Myocyte (in vitro differentiated cells): ENCODE data around the gene MOV10. TPM values are rescaled to one million over a fixed set of nuclear protein-coding genes. Genes with fewer than 3 reads are reported as not detected.

ENCODE experiments used
- DNase-seq: peaks from one replicate; pipeline ENCODE4 v3.0.0-alpha.2; 2012; ENCODE audit warnings: low read depth
- total RNA-seq: library from RNA; depleted of rRNA; stranded (reverse); fragments of >200 nt; gene quantifications from 2 replicates; pipeline ENCODE4 v1.2.3, GENCODE V29; 2014

The MOV10 gene
- total RNA-seq, 1 donor from 2014 or later = 15.0 TPM

- DNase-seq = peak; percentile 55
Measured at GRCh38 chr1:112673592-112674439, 643 bp upstream of the MOV10 start.

DNA sequence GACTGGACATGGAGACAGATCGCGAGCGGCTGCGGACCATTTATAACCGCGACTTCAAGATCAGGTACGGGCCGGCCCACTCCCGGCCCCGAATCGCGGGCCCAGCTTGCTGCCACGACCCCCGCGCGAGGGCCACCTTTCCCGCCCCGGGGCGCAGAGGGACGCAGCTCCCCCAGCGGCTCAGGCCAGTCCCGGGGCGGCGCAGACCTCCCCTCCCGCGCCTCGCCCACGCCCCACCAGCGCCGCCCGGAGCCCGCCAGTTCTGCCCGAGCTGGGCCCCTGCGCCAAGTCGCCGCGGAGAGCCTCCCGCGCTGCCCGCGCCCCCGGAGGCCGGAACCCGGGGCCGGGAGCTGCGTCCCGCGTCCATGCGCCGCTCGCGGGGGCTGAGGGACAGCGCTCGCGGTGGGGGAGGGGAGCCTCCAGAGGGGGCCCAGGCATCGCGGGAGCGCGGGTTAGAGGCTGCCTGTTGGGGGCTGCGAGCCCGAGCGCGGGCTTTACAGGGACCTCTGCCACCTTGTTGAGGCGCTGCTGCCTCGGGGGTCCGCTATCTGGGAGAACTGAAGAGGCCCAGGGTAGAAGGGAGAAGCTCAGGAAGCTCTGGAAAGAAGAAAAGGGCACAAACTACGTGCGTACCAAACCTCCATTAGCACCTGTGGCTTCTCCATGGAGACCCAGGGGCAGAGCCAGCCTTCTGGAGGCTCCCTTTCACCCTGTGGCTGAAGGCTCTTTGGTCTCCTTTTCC lies 698 bp downstream of the MOV10 start:
- DNase-seq = peak; percentile 52

DNA sequence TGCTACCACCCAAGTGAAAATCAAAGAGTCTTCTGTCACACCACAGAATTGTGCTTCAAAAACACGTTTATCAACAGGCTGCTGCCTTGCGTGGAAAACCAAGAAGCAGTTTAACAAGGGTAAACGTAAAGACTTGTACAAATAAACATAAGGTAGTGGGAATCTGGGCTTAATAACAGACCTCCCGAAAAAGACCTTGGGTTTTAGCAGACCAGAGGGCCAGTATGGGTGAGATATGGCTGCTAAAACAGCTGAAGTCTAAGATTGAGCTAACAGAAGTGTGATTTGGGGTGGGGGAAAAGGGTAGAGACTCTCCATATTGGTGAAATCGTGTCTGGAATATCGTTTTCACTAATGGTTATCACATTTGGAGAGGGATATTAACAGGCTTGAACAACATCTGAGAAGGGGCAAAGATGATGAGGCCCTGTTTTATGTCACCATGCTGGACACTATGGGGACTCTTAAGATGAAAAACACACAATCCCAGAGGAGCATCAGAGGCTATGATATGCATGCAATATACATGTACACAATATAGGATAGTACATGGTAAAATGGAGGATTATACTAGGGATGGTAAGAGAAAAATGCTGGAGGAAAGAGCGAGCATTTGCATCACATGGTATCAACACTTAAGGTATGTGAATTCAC lies 1.4 kb downstream of the MOV10 start:
- DNase-seq = no peak

- no peak for DNase-seq
Measured at GRCh38 chr1:112676543-112676942, 2.1 kb downstream of the MOV10 start.

DNA sequence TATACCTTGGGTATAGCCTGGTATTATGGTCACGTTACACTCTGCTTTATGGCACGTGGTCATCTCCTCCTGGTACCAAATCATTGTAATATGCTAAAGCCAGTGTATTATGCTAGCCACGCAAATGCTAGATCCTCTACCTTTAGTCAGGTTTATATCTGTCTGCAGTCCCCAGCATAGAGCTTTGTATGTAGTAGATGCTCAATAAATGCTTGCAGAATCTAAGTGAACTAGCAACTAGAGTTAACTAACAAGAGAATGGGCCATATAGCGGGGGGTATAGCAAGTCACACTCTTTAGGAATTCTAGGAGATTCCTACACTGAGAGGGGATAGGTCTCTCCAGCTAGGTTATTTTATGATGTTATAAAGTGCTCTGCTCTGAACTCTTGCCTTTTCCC lies 3.0 kb downstream of the MOV10 start:
- no peak for DNase-seq

GRCh38 chr1:112678605-112679004 lies 4.1 kb downstream of the MOV10 start:
- DNase-seq = no peak

- DNase-seq = no peak
Measured at GRCh38 chr1:112685913-112686312, 11.5 kb downstream of the MOV10 start.

- DNase-seq = peak; percentile 62
Measured at GRCh38 chr1:112686417-112686816, 12.0 kb downstream of the MOV10 start.

GRCh38 chr1:112686835-112687234 lies 12.4 kb downstream of the MOV10 start:
- peak; percentile 22 for DNase-seq

GRCh38 chr1:112687361-112687760 lies 12.9 kb downstream of the MOV10 start:
- no peak for DNase-seq

GRCh38 chr1:112687785-112688496 lies 13.5 kb downstream of the MOV10 start:
- no peak for DNase-seq

GRCh38 chr1:112688781-112689193 lies 14.3 kb downstream of the MOV10 start:
- peak; percentile 40 for DNase-seq

GRCh38 chr1:112689196-112689841 lies 14.9 kb downstream of the MOV10 start:
- DNase-seq = no peak

DNA sequence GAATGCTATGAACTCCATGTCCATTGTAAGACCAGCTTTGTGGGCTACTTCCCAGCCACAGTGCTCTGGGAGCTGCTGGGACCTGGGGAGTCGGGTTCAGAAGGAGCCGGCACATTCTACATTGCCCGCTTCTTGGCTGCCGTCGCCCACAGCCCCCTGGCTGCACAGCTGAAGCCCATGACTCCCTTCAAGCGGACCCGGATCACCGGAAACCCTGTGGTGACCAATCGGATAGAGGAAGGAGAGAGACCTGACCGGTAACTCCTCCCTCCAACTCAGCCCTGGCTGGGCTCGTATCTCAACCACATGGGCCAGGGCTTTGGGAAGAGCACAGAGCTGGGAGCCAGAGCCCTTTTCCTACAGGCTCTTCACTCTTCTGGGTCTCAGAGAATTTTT lies 15.4 kb downstream of the MOV10 start:
- no peak for DNase-seq

DNA sequence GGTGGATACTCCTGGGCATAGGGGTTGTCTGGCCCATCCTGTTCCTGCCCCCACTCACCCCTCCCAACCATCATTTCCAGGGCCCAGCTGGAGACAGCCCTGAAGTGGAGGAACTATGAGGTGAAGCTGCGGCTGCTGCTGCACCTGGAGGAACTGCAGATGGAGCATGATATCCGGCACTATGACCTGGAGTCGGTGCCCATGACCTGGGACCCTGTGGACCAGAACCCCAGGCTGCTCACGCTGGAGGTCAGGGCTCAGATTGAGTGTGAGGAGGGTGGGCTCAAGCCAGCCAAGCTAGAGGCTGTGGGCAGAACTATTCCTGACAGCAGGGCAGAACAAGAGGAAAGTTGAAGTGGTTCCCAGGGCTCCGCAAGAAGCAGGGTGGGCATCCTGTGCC lies 18.2 kb downstream of the MOV10 start:
- DNase-seq = no peak

DNA sequence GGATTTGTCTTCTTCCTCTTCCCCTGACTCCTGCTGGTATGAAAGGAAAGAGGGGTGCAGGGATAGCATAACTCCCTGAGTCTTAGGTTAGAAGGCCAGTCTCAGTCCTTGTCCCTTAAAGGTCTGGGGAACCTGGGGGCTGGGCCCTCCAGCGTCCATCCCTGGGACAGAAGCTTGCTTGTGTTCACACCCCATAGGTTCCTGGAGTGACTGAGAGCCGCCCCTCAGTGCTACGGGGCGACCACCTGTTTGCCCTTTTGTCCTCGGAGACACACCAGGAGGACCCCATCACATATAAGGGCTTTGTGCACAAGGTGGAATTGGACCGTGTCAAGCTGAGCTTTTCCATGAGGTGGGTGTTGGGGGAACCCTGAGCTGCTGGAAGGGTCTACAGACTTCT lies 19.4 kb downstream of the MOV10 start:
- no peak for DNase-seq

- DNase-seq = peak; percentile 80
Measured at GRCh38 chr1:112694363-112694929, 20.0 kb downstream of the MOV10 start.

GRCh38 chr1:112695276-112695675 lies 20.8 kb downstream of the MOV10 start:
- DNase-seq = no peak

- DNase-seq = peak; percentile 30
Measured at GRCh38 chr1:112696578-112697314, 22.3 kb downstream of the MOV10 start.

DNA sequence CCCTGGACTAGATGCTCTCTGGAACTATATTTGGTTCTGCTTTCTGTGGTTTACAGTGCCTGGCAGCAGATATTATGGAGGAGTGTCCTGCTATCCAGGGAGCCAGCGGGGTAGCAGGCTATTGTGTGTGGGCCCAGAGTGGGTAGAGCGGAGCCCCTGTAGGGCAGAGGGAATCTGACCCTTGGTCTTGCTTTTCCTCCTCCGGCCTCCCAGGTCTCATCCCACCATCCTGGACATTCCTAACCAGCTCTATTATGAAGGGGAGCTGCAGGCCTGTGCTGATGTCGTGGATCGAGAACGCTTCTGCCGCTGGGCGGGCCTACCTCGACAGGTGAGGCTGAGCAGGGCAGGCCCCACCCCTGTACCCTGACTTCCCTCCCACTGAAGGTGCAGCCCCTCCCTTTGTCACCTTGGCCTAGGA lies 23.3 kb downstream of the MOV10 start:
- DNase-seq = peak; percentile 49
